Pancreas (tissue), 10 donors: ENCODE data around the gene SLC38A3. TPM values are rescaled to one million over a fixed set of nuclear protein-coding genes. Genes with fewer than 3 reads are reported as not detected.
"Not testable (repeated sequence)": the region's sequence is repeated elsewhere in the genome, so short reads cannot be mapped to it uniquely, and the experiment has no call there.

ENCODE experiments used
- ATAC-seq, 4 donors: fragments of 200-7000 bp; cut with Tn5 transposase; one replicate each; pipeline versions ENCODE4 v1.8.0 to v1.9.1; 2020; ENCODE audit warnings: mild to moderate bottlenecking in 4 of 4, moderate library complexity in 4 of 4
- DNase-seq, 6 donors: peaks; one replicate each; pipeline ENCODE4 v3.0.0-alpha.2; 2020
- FAIRE-seq: peaks from 2 replicates; lab custom pipeline; 2012; peaks lifted over from hg19 to GRCh38; lab: Jason Lieb, UNC
- H3K27ac ChIP-seq, 4 donors: fragments of 200-600 bp; sonication (generic); 1 replicate in 3 of 4; 2 replicates in 1 of 4; pipeline versions ENCODE4 v1.5.0 to v1.8.0; 2020
- H3K27me3 ChIP-seq, 4 donors: fragments of 200-600 bp; one replicate each; pipeline ENCODE4 v1.8.0; 2021
- H3K36me3 ChIP-seq, 3 donors: fragments of 200-600 bp; sonication (generic) in 1 of 3; one replicate each; pipeline versions ENCODE4 v1.5.0 to v1.8.0; 2020 to 2021
- H3K4me1 ChIP-seq, 3 donors: fragments of 200-600 bp; one replicate each; pipeline ENCODE4 v1.8.0; 2021
- H3K4me3 ChIP-seq, 4 donors: fragments of 200-600 bp; sonication (generic) in 2 of 4; one replicate each; pipeline versions ENCODE4 v1.5.0 to v1.8.0; 2020 to 2021
- H3K9me3 ChIP-seq, 4 donors: fragments of 200-600 bp; one replicate each; pipeline ENCODE4 v1.8.0; 2021
- WGBS, 2 donors: extraction: QIAGEN DNeasy Blood & Tissue Kit; methylation state at CpG; one replicate each; pipeline ENCODE4 v1.1.7; 2013; 5-methylcytosine and 5-hydroxymethylcytosine counted together
- intact Hi-C, 3 donors: fragments of 100-400 bp; cut with DNase I; formaldehyde crosslinking; loops; one replicate each; pipeline versions ENCODE4 v1.11.1 to v1.14.2; 2022
- polyA plus RNA-seq, 2 donors: library from polyadenylated mRNA; stranded (reverse); fragments of 200-250 nt; gene quantifications; one replicate each; pipeline ENCODE4 v1.2.3, GENCODE V29; 2013
- total RNA-seq, 6 donors: library from RNA; stranded (reverse); fragmentation: NEBNext Ultra II Directional in 4 of 6; extraction: Animal tissue kit (Norgen Biotek cat#: 25700) in 4 of 6; gene quantifications; one replicate each; pipeline versions ENCODE4 v1.2.1 to v1.2.4, GENCODE V29; 2021 to 2023
- TF ChIP-seq, protein P1 (sequence below), 4 donors: fragments of 200-600 bp; sonication (generic) in 3 of 4; IDR thresholded peaks; one replicate each; pipeline versions ENCODE4 v1.5.0 to v1.8.0; 2021; ENCODE audit warnings: antibody characterized with exemption in 4 of 4
- donor health status: healthy with polysubstance abuse.
- donor health status: DM: no; HTN: no; CAD: no; lungs with moderate emphysema.
- donor health status: DM: no; HTN: no; CAD: no.
- donor health status: control.
- donor health status: control.
- donor health status: Bipolar disorder and iron deficiency.
- donor health status: DM: yes; HTN: yes; CAD: no.
- donor health status: DM: no; HTN: no; CAD: no.
- donor health status: DM: no; HTN: no; CAD: no.
- donor health status: DM: yes; HTN: yes; CAD: no.

Gene SLC38A3
- total and polyA plus RNA-seq, 8 donors = 21.2 to 57.9 (median 38.0) TPM

- peak overlapping the region in 3 of 4 donors; percentile 13 to 32 (median 22) for H3K27ac ChIP-seq
- peak overlapping the region; percentile 5 to 65 (median 52) for H3K4me3 ChIP-seq
These were observed 21.9 kb downstream of the SLC38A3 start for GRCh38 chr3:50226888-50227389.

DNA sequence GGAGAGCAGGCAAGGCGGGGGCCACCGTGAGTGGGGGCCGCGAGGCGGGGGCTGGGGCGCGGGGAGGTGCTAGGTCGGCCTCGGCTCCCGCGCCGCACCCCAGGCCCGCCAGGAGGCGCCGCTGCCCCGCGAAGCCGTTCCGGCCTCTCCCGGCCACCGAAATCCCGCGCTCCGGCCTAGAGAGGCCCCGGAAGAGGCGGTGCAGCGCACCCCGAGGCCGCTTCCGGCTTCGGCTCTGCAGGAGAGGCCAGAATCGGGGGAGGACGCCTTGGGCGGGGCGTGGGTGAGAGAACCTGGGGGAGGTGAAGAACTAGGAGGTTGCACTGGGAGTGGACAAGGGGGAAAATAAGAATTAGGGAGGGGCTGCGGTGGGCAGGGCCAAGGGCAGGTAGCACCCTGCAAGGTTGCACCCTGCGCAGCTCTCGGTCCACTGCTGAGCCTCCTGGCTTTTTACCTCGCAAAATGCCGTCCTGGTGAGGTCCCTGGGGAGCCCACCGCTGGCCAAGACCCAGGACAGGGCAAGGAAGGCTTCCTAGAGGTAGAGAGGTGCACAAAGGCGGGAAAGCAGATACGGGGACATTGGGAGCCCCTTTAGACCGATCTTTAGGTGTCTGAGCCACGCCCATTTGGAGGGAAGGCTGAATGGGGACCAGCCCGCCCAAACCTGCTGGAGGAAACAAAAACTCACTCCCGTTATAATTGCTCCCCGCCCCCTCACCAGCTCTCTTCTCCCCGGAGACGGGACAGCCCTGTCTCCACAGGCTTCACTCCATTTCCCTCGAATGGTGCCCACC is 22.5 kb downstream of the SLC38A3 start:
- Histone ChIP-seq H3K9me3 (no peaks in the 10 kb centered on the region), H3K27ac (peak overlapping the region; percentile 68 to 84 (median 84)), H3K36me3 (no peaks in the 10 kb centered on the region), H3K4me3 (peak overlapping the region; percentile 43 to 65 (median 52)), H3K27me3 (no peaks in the 10 kb centered on the region), H3K4me1 (peaks cover 0 to 7% (median 4%) of the 10 kb centered on the region in 3 donors)
- intact Hi-C loops = loop anchor here in 2 of 3 donors (2.0 to 5.0 kb wide), 2 partner anchors 33 to 45 kb away; no protein-coding TSS in a partner anchor
- FAIRE-seq (no peak), ATAC-seq (peak; percentile 88 to 92 (median 91)), DNase-seq (peak; percentile 94 to 98 (median 95))
- WGBS, 2 donors = 0 to 1% methylated on average over 40 to 51 of the region's 51 CpGs
- TF ChIP-seq, protein P1, sequence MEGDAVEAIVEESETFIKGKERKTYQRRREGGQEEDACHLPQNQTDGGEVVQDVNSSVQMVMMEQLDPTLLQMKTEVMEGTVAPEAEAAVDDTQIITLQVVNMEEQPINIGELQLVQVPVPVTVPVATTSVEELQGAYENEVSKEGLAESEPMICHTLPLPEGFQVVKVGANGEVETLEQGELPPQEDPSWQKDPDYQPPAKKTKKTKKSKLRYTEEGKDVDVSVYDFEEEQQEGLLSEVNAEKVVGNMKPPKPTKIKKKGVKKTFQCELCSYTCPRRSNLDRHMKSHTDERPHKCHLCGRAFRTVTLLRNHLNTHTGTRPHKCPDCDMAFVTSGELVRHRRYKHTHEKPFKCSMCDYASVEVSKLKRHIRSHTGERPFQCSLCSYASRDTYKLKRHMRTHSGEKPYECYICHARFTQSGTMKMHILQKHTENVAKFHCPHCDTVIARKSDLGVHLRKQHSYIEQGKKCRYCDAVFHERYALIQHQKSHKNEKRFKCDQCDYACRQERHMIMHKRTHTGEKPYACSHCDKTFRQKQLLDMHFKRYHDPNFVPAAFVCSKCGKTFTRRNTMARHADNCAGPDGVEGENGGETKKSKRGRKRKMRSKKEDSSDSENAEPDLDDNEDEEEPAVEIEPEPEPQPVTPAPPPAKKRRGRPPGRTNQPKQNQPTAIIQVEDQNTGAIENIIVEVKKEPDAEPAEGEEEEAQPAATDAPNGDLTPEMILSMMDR (IDR thresholded peaks at IDR 0.05) = peak; percentile 78 to 93 (median 87)

More at GRCh38 chr3:50226888-50227389, 21.9 kb downstream of the SLC38A3 start:
- DNase-seq (no peak), FAIRE-seq (no peak), ATAC-seq (peak; percentile 6 to 24 (median 8))
- H3K36me3 ChIP-seq = no peaks in the 10 kb centered on the region
- H3K4me1 ChIP-seq = peaks cover 0 to 7% (median 4%) of the 10 kb centered on the region in 3 donors
- TF ChIP-seq, protein P1 (IDR thresholded peaks at IDR 0.05) = no peak
- intact Hi-C loops = loop anchor here in 2 of 3 donors (2.0 to 5.0 kb wide), 2 partner anchors 32 to 45 kb away; no protein-coding TSS in a partner anchor
- WGBS, 2 donors = 1 to 2% methylated on average over 40 of the region's 40 CpGs
- no peaks in the 10 kb centered on the region for H3K27me3 ChIP-seq
- H3K9me3 ChIP-seq = no peaks in the 10 kb centered on the region

GRCh38 chr3:50228184-50228763 is 23.2 kb downstream of the SLC38A3 start:
- Histone ChIP-seq H3K27ac (peak overlapping the region; percentile 68 to 84 (median 84)), H3K4me3 (peak overlapping the region; percentile 43 to 65 (median 52))
- not testable (repeated sequence) for H3K4me1 ChIP-seq, ATAC-seq, H3K27me3 ChIP-seq, FAIRE-seq, DNase-seq, H3K9me3 ChIP-seq, H3K36me3 ChIP-seq
- WGBS, 2 donors = 45% methylated on average over 14 to 15 of the region's 15 CpGs
- intact Hi-C loops = loop anchor here in 2 of 3 donors (5.0 kb wide), 1 partner anchor 44 kb away; no protein-coding TSS in a partner anchor

DNA sequence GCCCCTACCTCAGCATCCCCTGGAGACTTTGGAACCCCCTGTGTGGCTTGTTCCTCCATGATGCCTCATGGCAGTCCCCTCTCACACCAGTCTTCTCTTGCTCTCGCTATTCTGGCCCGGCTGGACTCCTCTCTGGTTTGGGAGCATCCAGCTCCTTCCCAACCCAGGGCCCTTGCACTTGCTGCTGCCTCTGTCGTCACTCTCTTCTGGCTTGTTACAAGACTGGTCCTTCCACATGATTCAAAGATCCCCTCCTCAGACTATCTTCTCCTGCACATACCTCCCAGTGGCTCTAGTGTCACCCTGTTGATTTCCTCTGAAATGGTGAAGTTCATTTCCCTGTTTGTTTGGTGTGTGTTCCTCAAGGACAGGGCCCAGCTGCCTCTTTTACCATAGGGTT is 24.4 kb downstream of the SLC38A3 start:
- H3K36me3 ChIP-seq = no peaks in the 10 kb centered on the region
- DNase-seq = peak in 1 of 6 donors; percentile 43
- TF ChIP-seq, protein P1 (IDR thresholded peaks at IDR 0.05) = no peak
- H3K27ac ChIP-seq = peak overlapping the region in 3 of 4 donors; percentile 16 to 50 (median 34)
- H3K4me3 ChIP-seq = no peak overlapping the region
- 86 to 91% methylated on average over 3 of the region's 3 CpGs for WGBS, 2 donors
- H3K4me1 ChIP-seq = peaks cover 0 to 7% (median 4%) of the 10 kb centered on the region in 3 donors
- no peak for FAIRE-seq
- no peaks in the 10 kb centered on the region for H3K9me3 ChIP-seq
- H3K27me3 ChIP-seq = no peaks in the 10 kb centered on the region
- intact Hi-C loops = loop anchor here in 2 of 3 donors (5.0 kb wide), 1 partner anchor 43 kb away; no protein-coding TSS in a partner anchor
- ATAC-seq = no peak
